H1 (cell line): Measurements from ENCODE around the gene B3GALT6. TPM values are rescaled to one million over a fixed set of nuclear protein-coding genes. Genes with fewer than 3 reads are reported as not detected.

Experiments used
- CTCF ChIA-PET: fragments of 300-600 bp; sonication (Branson Sonifier 250); formaldehyde crosslinking; loops from one replicate; lab custom pipeline; 2021; ENCODE audit not compliant: partially characterized antibody; lab: Charles Lee
- POLR2A ChIA-PET: fragments of 300-600 bp; sonication (Branson Sonifier 250); formaldehyde crosslinking; loops from one replicate; lab custom pipeline; 2021; ENCODE audit warnings: inconsistent platforms; ENCODE audit not compliant: partially characterized antibody; lab: Charles Lee
- DNase-seq, 2 experiments: peaks; one replicate each; pipeline versions ENCODE4 v3.0.0 to v3.0.0-alpha.2; 2010 to 2022; ENCODE audit warnings: low spot score in 2 of 2, low read depth in 1 of 2, mixed read lengths in 1 of 2
- FAIRE-seq: peaks from 2 replicates; lab custom pipeline; 2011; peaks lifted over from hg19 to GRCh38; lab: Jason Lieb, UNC
- H2AFZ ChIP-seq: 2 replicates; pipeline ENCODE4 v1.8.1; 2012; ENCODE audit warnings: low read length, inconsistent platforms
- H2AK5ac ChIP-seq: 2 replicates; pipeline ENCODE4 v1.6.1; 2013; ENCODE audit warnings: low read depth, low read length
- H2BK120ac ChIP-seq: replicated peaks from 2 replicates; pipeline ENCODE3; 2013; ENCODE audit warnings: low read depth, low read length, inconsistent platforms
- H2BK12ac ChIP-seq: 2 replicates; pipeline ENCODE4 v1.6.1; 2013; ENCODE audit warnings: low read depth, low read length
- H2BK15ac ChIP-seq: 2 replicates; pipeline ENCODE4 v1.6.1; 2013; ENCODE audit warnings: low read length
- H2BK20ac ChIP-seq: 2 replicates; pipeline ENCODE4 v1.6.1; 2013; ENCODE audit warnings: low read length
- H2BK5ac ChIP-seq: 2 replicates; pipeline ENCODE4 v1.6.1; 2013; ENCODE audit warnings: low read depth, low read length
- H3K14ac ChIP-seq: 2 replicates; pipeline ENCODE4 v1.6.1; 2013; ENCODE audit warnings: inconsistent platforms; ENCODE audit not compliant: insufficient read length
- H3K18ac ChIP-seq: 2 replicates; pipeline ENCODE4 v1.6.1; 2013; ENCODE audit warnings: low read length; ENCODE audit errors: extremely low read depth
- H3K23ac ChIP-seq: 2 replicates; pipeline ENCODE4 v1.6.1; 2013; ENCODE audit warnings: inconsistent platforms; ENCODE audit not compliant: insufficient read length
- H3K23me2 ChIP-seq: 2 replicates; pipeline ENCODE4 v1.6.1; 2013; ENCODE audit warnings: low read depth, low read length
- H3K27ac ChIP-seq: 2 replicates; pipeline ENCODE4 v1.6.1; 2011; ENCODE audit warnings: low read depth, low read length, inconsistent platforms
- H3K27me3 ChIP-seq, 4 experiments: replicated peaks in 1 of 4; 1 replicate in 1 of 4; 2 replicates in 3 of 4; pipeline versions ENCODE4 v1.6.1 to v1.8.1; 2011 to 2013; ENCODE audit warnings: low read length in 3 of 4, mild to moderate bottlenecking in 3 of 4, inconsistent platforms in 2 of 4, mixed read lengths in 2 of 4, moderate library complexity in 1 of 4; ENCODE audit not compliant: control insufficient read depth in 3 of 4, insufficient read depth in 3 of 4; ENCODE audit errors: extremely low read depth in 1 of 4
- H3K36me3 ChIP-seq, 4 experiments: 2 replicates each; pipeline versions ENCODE4 v1.6.1 to v1.8.1; 2011 to 2013; ENCODE audit warnings: mild to moderate bottlenecking in 4 of 4, low read length in 3 of 4, moderate library complexity in 2 of 4, control low read depth in 1 of 4, inconsistent platforms in 1 of 4; ENCODE audit not compliant: insufficient read depth in 4 of 4, control insufficient read depth in 2 of 4
- H3K4ac ChIP-seq: replicated peaks from 2 replicates; pipeline ENCODE3; 2013; ENCODE audit warnings: low read length, low read depth, mixed read lengths, inconsistent platforms; ENCODE audit not compliant: insufficient read length
- H3K4me1 ChIP-seq, 4 experiments: replicated peaks in 1 of 4; 1 replicate in 1 of 4; 2 replicates in 3 of 4; pipeline versions ENCODE4 v1.6.1 to v1.8.1; 2011 to 2013; ENCODE audit warnings: low read length in 3 of 4, inconsistent platforms in 2 of 4, mixed read lengths in 1 of 4; ENCODE audit not compliant: insufficient read depth in 4 of 4, control insufficient read depth in 3 of 4
- H3K4me2 ChIP-seq, 2 experiments: 2 replicates each; pipeline versions ENCODE4 v1.6.1 to v1.8.1; 2011 to 2013; ENCODE audit warnings: low read depth in 2 of 2, low read length in 2 of 2, control low read depth in 1 of 2, inconsistent platforms in 1 of 2, mild to moderate bottlenecking in 1 of 2; ENCODE audit not compliant: insufficient read depth in 1 of 2
- H3K4me3 ChIP-seq, 4 experiments: fragments of 200-600, 300-600 bp in 1 of 4; sonication (generic), shearing (Covaris generic), sonication (Bioruptor Twin) in 1 of 4; 2 replicates each; pipeline versions ENCODE4 v1.5.1 to v1.8.1; 2011 to 2016; ENCODE audit warnings: low read length in 4 of 4, low read depth in 3 of 4, control low read depth in 2 of 4, inconsistent platforms in 2 of 4, mild to moderate bottlenecking in 2 of 4, mixed read lengths in 1 of 4, moderate library complexity in 1 of 4; ENCODE audit not compliant: insufficient read depth in 2 of 4; ENCODE audit errors: extremely low read depth in 1 of 4
- H3K56ac ChIP-seq: replicated peaks from 2 replicates; pipeline ENCODE3; 2013; ENCODE audit warnings: low read depth, mild to moderate bottlenecking, mixed read lengths, low read length, inconsistent platforms; ENCODE audit not compliant: insufficient read length
- H3K79me1 ChIP-seq: 2 replicates; pipeline ENCODE4 v1.6.1; 2013; ENCODE audit warnings: low read depth, low read length, control low read depth
- H3K79me2 ChIP-seq, 2 experiments: 2 replicates each; pipeline versions ENCODE4 v1.6.1 to v1.8.1; 2012 to 2013; ENCODE audit warnings: low read length in 2 of 2, mild to moderate bottlenecking in 2 of 2, inconsistent platforms in 1 of 2; ENCODE audit not compliant: insufficient read depth in 2 of 2, control insufficient read depth in 1 of 2
- H3K9ac ChIP-seq, 4 experiments: replicated peaks in 1 of 4; 1 replicate in 1 of 4; 2 replicates in 3 of 4; pipeline versions ENCODE4 v1.6.1 to v1.8.1; 2011 to 2013; ENCODE audit warnings: low read depth in 3 of 4, low read length in 3 of 4, control low read depth in 2 of 4, mild to moderate bottlenecking in 2 of 4, moderate library complexity in 2 of 4, inconsistent platforms in 1 of 4; ENCODE audit errors: extremely low read depth in 1 of 4
- H3K9me3 ChIP-seq, 2 experiments: 2 replicates each; pipeline versions ENCODE4 v1.6.1 to v1.8.1; 2012 to 2013; ENCODE audit warnings: mild to moderate bottlenecking in 2 of 2, moderate library complexity in 2 of 2, control low read depth in 1 of 2, inconsistent platforms in 1 of 2, low read depth in 1 of 2, low read length in 1 of 2, mixed read lengths in 1 of 2; ENCODE audit not compliant: insufficient read depth in 2 of 2
- H4K20me1 ChIP-seq, 2 experiments: replicated peaks in 1 of 2; 2 replicates each; pipeline versions ENCODE3 to v1.8.1; 2011 to 2013; ENCODE audit warnings: inconsistent platforms in 2 of 2, low read length in 2 of 2, mild to moderate bottlenecking in 1 of 2; ENCODE audit not compliant: insufficient read depth in 2 of 2, control insufficient read depth in 1 of 2
- H4K5ac ChIP-seq: 2 replicates; pipeline ENCODE4 v1.6.1; 2013; ENCODE audit warnings: low read length, low read depth, mixed read lengths, inconsistent platforms; ENCODE audit not compliant: insufficient read length
- H4K8ac ChIP-seq: 2 replicates; pipeline ENCODE4 v1.8.0; 2013; ENCODE audit warnings: mild to moderate bottlenecking, moderate library complexity, low read length, inconsistent platforms; ENCODE audit not compliant: insufficient read depth; ENCODE audit errors: extremely low read depth
- H4K91ac ChIP-seq: replicated peaks from 2 replicates; pipeline ENCODE3; 2013; ENCODE audit warnings: low read length, mixed read lengths, inconsistent platforms; ENCODE audit not compliant: insufficient read length
- ASH2L ChIP-seq: fragments of 200-600, 300-600 bp; sonication (generic); IDR thresholded peaks from one replicate; pipeline ENCODE4 v1.7.1; 2017; ENCODE audit warnings: low read length
- BACH1 ChIP-seq: IDR thresholded peaks from 2 replicates; pipeline ENCODE4 v1.6.1; 2012; ENCODE audit warnings: low read length, improper control_type of control experiment
- CHD1 ChIP-seq: IDR thresholded peaks from 2 replicates; pipeline ENCODE4 v1.6.1; 2012; ENCODE audit warnings: low read depth, low read length, improper control_type of control experiment
- EZH2 ChIP-seq: fragments of 200-600 bp; sonication (generic); IDR thresholded peaks from 2 replicates; pipeline ENCODE4 v1.7.1; 2012; ENCODE audit warnings: low read depth, mild to moderate bottlenecking, moderate library complexity, low read length, inconsistent platforms; ENCODE audit not compliant: severe bottlenecking
- FOSL1 ChIP-seq: IDR thresholded peaks from 2 replicates; pipeline ENCODE4 v1.6.1; 2011; ENCODE audit warnings: mild to moderate bottlenecking, low read depth, low read length, moderate library complexity; ENCODE audit not compliant: insufficient read depth
- RNF2 ChIP-seq: fragments of 200-900, 300-1000 bp; sonication (generic); IDR thresholded peaks from 2 replicates; pipeline ENCODE4 v1.7.1; 2016; ENCODE audit warnings: borderline replicate concordance, low read depth, mild to moderate bottlenecking, antibody characterized with exemption, low read length; ENCODE audit not compliant: poor library complexity, severe bottlenecking; ENCODE audit errors: missing control alignments
- RXRA ChIP-seq: IDR thresholded peaks from 2 replicates; pipeline ENCODE4 v1.6.1; 2011; ENCODE audit warnings: low read depth, mild to moderate bottlenecking, low read length, moderate library complexity; ENCODE audit not compliant: insufficient read depth
- SAP30 ChIP-seq: fragments of 300-600 bp; sonication (generic); IDR thresholded peaks from 2 replicates; pipeline ENCODE4 v1.7.1; 2012; ENCODE audit warnings: low read length, moderate library complexity, mild to moderate bottlenecking, inconsistent platforms; ENCODE audit not compliant: insufficient read depth, insufficient replicate concordance
- SP1 ChIP-seq: IDR thresholded peaks from 2 replicates; pipeline ENCODE4 v1.6.1; 2011; ENCODE audit warnings: low read depth, low read length
- SP2 ChIP-seq: IDR thresholded peaks from 2 replicates; pipeline ENCODE4 v1.6.1; 2012; ENCODE audit warnings: mild to moderate bottlenecking, low read length, inconsistent platforms
- SRF ChIP-seq: IDR thresholded peaks from 2 replicates; pipeline ENCODE4 v1.6.1; 2011; ENCODE audit warnings: mild to moderate bottlenecking, low read depth, low read length, moderate library complexity
- SUZ12 ChIP-seq: fragments of 200-600 bp; sonication (generic); IDR thresholded peaks from 2 replicates; pipeline ENCODE4 v1.6.1; 2012; ENCODE audit warnings: mild to moderate bottlenecking, inconsistent platforms, low read length, moderate library complexity, mixed read lengths
- TEAD4 ChIP-seq: IDR thresholded peaks from 2 replicates; pipeline ENCODE4 v1.6.1; 2012; ENCODE audit warnings: low read depth, low read length, inconsistent platforms, mixed read lengths
- WGBS, 2 experiments: shearing (Covaris generic) in 1 of 2; methylation state at CpG; one replicate each; pipeline versions ENCODE4 v1.1.6 to v1.1.7; 2013 to 2015; ENCODE audit warnings: low lambda C conversion rate in 2 of 2, mixed read lengths in 2 of 2, inconsistent platforms in 1 of 2, low coverage in 1 of 2, missing lambda C conversion rate in 1 of 2; ENCODE audit not compliant: insufficient replicate concordance in 2 of 2, insufficient coverage in 1 of 2, insufficient read length in 1 of 2; ENCODE audit errors: extremely low coverage in 1 of 2, missing lambda C conversion rate in 1 of 2; 5-methylcytosine and 5-hydroxymethylcytosine counted together
- polyA plus RNA-seq, 7 experiments: library from polyadenylated mRNA; depleted of rRNA in 3 of 7; stranded (reverse) in 5 of 7; unstranded in 2 of 7; fragments of >200 nt in 5 of 7; fragments of 200-250 nt in 2 of 7; gene quantifications; 1 replicate in 5 of 7; 2 replicates in 1 of 7; 4 replicates in 1 of 7; pipeline versions ENCODE4 v1.2.1 to v1.2.3, GENCODE V29; 2011 to 2013; ENCODE audit warnings: missing spikeins in 2 of 7, mixed read lengths in 2 of 7
- total RNA-seq: library from RNA; stranded (reverse); fragmentation: NEBNext Ultra II Directional; extraction: Animal tissue kit (Norgen Biotek cat#: 25700); gene quantifications from 2 replicates; pipeline ENCODE4 v1.2.1, GENCODE V29; 2021

The B3GALT6 gene
- total and polyA plus RNA-seq, 2 of the 8 experiments (the other 6 are each of a cell fraction or from before 2014, with no cell fraction given) = 18.4 to 20.4 TPM

GRCh38 chr1:1244192-1244811, 12.3 kb downstream of the B3GALT6 start:
- no peaks in the 10 kb centered on the region; a peak in 1 of 4 replicates for H3K79me2 ChIP-seq
- no peak overlapping the region for H3K9ac ChIP-seq
- H2BK20ac ChIP-seq = no peak overlapping the region
- no peaks in the 10 kb centered on the region; the same call in 1 of the 2 replicates for H3K23me2 ChIP-seq
- H3K18ac ChIP-seq = no peak overlapping the region
- H4K91ac ChIP-seq = no peak overlapping the region
- H3K4ac ChIP-seq = no peak overlapping the region
- no peak overlapping the region for H4K5ac ChIP-seq
- H2AFZ ChIP-seq = no peak overlapping the region
- H3K9me3 ChIP-seq = no peaks in the 10 kb centered on the region
- H3K4me1 ChIP-seq = peaks cover 0 to 10% (median 1%) of the 10 kb centered on the region in 4 experiments; a peak in 5 of 7 replicates
- TF ChIP-seq RXRA = no peak
- no peak for TF ChIP-seq SRF
- TF ChIP-seq BACH1 = no peak
- TF ChIP-seq ASH2L = no peak
- TF ChIP-seq CHD1 = no peak
- no peak for TF ChIP-seq FOSL1
- TF ChIP-seq EZH2 = no peak
- TF ChIP-seq SAP30 = no peak
- no peak for TF ChIP-seq TEAD4
- TF ChIP-seq SP2 = no peak
- TF ChIP-seq RNF2 = no peak
- TF ChIP-seq SP1 = no peak
- no peak for TF ChIP-seq SUZ12
- no peaks in the 10 kb centered on the region for H3K79me1 ChIP-seq
- peaks cover 4 to 9% of the 10 kb centered on the region in 2 experiments for H4K20me1 ChIP-seq
- peaks cover 2 to 19% (median 11%) of the 10 kb centered on the region in 4 experiments; a peak in 6 of 7 replicates for H3K27me3 ChIP-seq
- peak overlapping the region; percentile 25; the same call in 1 of the 2 replicates for H4K8ac ChIP-seq
- H3K56ac ChIP-seq = no peak overlapping the region
- H2BK120ac ChIP-seq = no peak overlapping the region
- H3K14ac ChIP-seq = no peak overlapping the region
- H2BK5ac ChIP-seq = no peak overlapping the region
- H3K23ac ChIP-seq = no peak overlapping the region
- H2BK15ac ChIP-seq = no peak overlapping the region
- H3K4me2 ChIP-seq = no peak overlapping the region
- 94% methylated on average over 19 of the region's 30 CpGs; no CpG with 5 or more reads in 1 of the 2 experiments for WGBS, 2 experiments
- ChIA-PET CTCF (interaction anchor here (1.1 kb wide), 2 partner anchors 20 to 122 kb away, joined by 3 to 5 read pairs; no protein-coding TSS in a partner anchor), POLR2A (interaction anchor here (0.8 kb wide), 1 partner anchor 213 kb away, joined by 3 read pairs; no protein-coding TSS in a partner anchor)
- no peak overlapping the region for H3K27ac ChIP-seq
- no peak for DNase-seq
- no peak overlapping the region for H3K4me3 ChIP-seq
- FAIRE-seq = no peak
- H2AK5ac ChIP-seq = no peak overlapping the region
- H3K36me3 ChIP-seq = no peaks in the 10 kb centered on the region
- H2BK12ac ChIP-seq = no peak overlapping the region
